Stomach (tissue), 9 donors: Measurements from ENCODE around the gene VPS36. TPM values are rescaled to one million over a fixed set of nuclear protein-coding genes. Genes with fewer than 3 reads are reported as not detected.
"Not testable (repeated sequence)": the region's sequence is repeated elsewhere in the genome, so short reads cannot be mapped to it uniquely, and the experiment has no call there.

ENCODE experiments used
- DNase-seq, 2 donors: peaks; one replicate each; pipeline versions ENCODE4 v3.0.0 to v3.0.0-alpha.2; 2013 to 2019
- H3K27ac ChIP-seq, 5 donors: fragments of 200-600 bp in 4 of 5; sonication (generic) in 4 of 5; one replicate each; pipeline ENCODE4 v1.5.1; 2013 to 2019; ENCODE audit warnings: mild to moderate bottlenecking in 1 of 5, moderate library complexity in 1 of 5
- H3K27me3 ChIP-seq, 3 donors: fragments of 200-600 bp; sonication (generic); one replicate each; pipeline ENCODE4 v1.5.1; 2017 to 2019; ENCODE audit warnings: mixed run types in 1 of 3
- H3K36me3 ChIP-seq, 4 donors: fragments of 200-600 bp; sonication (generic); 1 replicate in 3 of 4; 2 replicates in 1 of 4; pipeline ENCODE4 v1.5.1; 2016 to 2019
- H3K4me1 ChIP-seq, 4 donors: fragments of 200-600 bp; sonication (generic); one replicate each; pipeline ENCODE4 v1.5.1; 2016 to 2019
- H3K4me3 ChIP-seq, 4 donors: fragments of 200-600 bp; sonication (generic) in 3 of 4; one replicate each; pipeline ENCODE4 v1.5.1; 2016 to 2019; ENCODE audit warnings: mild to moderate bottlenecking in 1 of 4
- H3K9me3 ChIP-seq, 4 donors: fragments of 200-600 bp; sonication (generic); one replicate each; pipeline ENCODE4 v1.5.1; 2016 to 2019
- EP300 ChIP-seq: sonication (generic); formaldehyde crosslinking; IDR thresholded peaks from one replicate; pipeline ENCODE4 v1.6.1; 2017; ENCODE audit warnings: antibody characterized with exemption
- POLR2A ChIP-seq, 4 donors: fragments of 450-650 bp; IDR thresholded peaks; one replicate each; pipeline ENCODE4 v1.6.1; 2016; ENCODE audit warnings: antibody characterized with exemption in 4 of 4, control low read depth in 2 of 4, mild to moderate bottlenecking in 1 of 4, moderate library complexity in 1 of 4
- POLR2AphosphoS5 ChIP-seq, 3 donors: sonication (generic); formaldehyde crosslinking; IDR thresholded peaks; one replicate each; pipeline ENCODE4 v1.6.1; 2016; ENCODE audit warnings: antibody characterized with exemption in 3 of 3
- WGBS, 5 donors: extraction: QIAGEN DNeasy Blood & Tissue Kit in 3 of 5; methylation state at CpG; one replicate each; pipeline versions ENCODE4 v1.1.5 to v1.1.7; 2013 to 2018; 5-methylcytosine and 5-hydroxymethylcytosine counted together
- intact Hi-C: fragments of 100-400 bp; cut with DNase I; formaldehyde crosslinking; loops from one replicate; pipeline ENCODE4 v1.15.1; 2023; ENCODE audit warnings: low total_unique reads
- polyA plus RNA-seq, 3 donors: library from polyadenylated mRNA; stranded (reverse); fragments of 200-250 nt; gene quantifications; one replicate each; pipeline ENCODE4 v1.2.3, GENCODE V29; 2013
- total RNA-seq, 5 donors: library from RNA; depleted of rRNA; stranded (reverse); fragments of >200 nt; gene quantifications; one replicate each; pipeline versions ENCODE4 v1.1.0 to v1.2.3, GENCODE V29; 2014 to 2016
- TF ChIP-seq, protein P1 (sequence below), 7 experiments: fragments of 450-650 bp in 4 of 7; fragments of 200-600 bp in 3 of 7; sonication (generic) in 3 of 7; IDR thresholded peaks; one replicate each; pipeline ENCODE4 v1.5.1; 2016 to 2019; ENCODE audit warnings: antibody characterized with exemption in 7 of 7, control low read depth in 2 of 7, mild to moderate bottlenecking in 1 of 7
- donor health status: healthy with polysubstance abuse.
- donor health status: Bipolar disorder and iron deficiency.
- donor health status: healthy.

Gene VPS36
- total and polyA plus RNA-seq, 8 donors = 15.8 to 323 (median 38.7) TPM

- Histone ChIP-seq H3K4me3 (no peak overlapping the region), H3K36me3 (peaks cover 12 to 97% (median 85%) of the 10 kb centered on the region in 4 donors), H3K27ac (no peak overlapping the region), H3K27me3 (no peaks in the 10 kb centered on the region), H3K4me1 (no peaks in the 10 kb centered on the region), H3K9me3 (no peaks in the 10 kb centered on the region)
- WGBS, 5 donors = 40 to 97% (median 68%) methylated on average over 1 of the region's 1 CpG
- TF ChIP-seq, protein P1, sequence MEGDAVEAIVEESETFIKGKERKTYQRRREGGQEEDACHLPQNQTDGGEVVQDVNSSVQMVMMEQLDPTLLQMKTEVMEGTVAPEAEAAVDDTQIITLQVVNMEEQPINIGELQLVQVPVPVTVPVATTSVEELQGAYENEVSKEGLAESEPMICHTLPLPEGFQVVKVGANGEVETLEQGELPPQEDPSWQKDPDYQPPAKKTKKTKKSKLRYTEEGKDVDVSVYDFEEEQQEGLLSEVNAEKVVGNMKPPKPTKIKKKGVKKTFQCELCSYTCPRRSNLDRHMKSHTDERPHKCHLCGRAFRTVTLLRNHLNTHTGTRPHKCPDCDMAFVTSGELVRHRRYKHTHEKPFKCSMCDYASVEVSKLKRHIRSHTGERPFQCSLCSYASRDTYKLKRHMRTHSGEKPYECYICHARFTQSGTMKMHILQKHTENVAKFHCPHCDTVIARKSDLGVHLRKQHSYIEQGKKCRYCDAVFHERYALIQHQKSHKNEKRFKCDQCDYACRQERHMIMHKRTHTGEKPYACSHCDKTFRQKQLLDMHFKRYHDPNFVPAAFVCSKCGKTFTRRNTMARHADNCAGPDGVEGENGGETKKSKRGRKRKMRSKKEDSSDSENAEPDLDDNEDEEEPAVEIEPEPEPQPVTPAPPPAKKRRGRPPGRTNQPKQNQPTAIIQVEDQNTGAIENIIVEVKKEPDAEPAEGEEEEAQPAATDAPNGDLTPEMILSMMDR (IDR thresholded peaks at IDR 0.05) = no peak
- TF ChIP-seq EP300 (no peak), POLR2AphosphoS5 (IDR thresholded peaks at IDR 0.05) (no peak), POLR2A (IDR thresholded peaks at IDR 0.05) (no peak)
- intact Hi-C loops = no loop called here
- DNase-seq = no peak
Measured at GRCh38 chr13:52414963-52415362, 35.5 kb downstream of the VPS36 start.

DNA sequence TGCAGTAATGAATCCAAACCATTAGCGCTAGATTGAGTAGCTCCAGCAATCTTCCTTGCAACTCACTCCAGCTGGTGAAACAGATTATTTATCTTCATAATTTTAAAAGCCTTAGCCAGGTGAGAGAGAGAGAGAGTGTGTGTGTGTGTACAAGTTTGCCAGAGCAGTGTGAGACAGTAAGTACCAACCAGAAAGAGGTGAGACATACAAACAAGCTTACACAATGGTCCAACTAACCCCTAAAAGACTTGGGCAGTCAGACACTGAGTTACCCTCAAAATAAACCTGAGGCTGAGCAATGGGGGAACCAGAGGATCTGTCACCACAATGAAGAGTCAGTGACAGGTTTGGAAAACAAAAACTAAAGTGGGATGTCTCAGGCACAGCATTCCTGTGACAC lies 36.4 kb downstream of the VPS36 start:
- Histone ChIP-seq H3K27ac (no peak overlapping the region), H3K9me3 (no peaks in the 10 kb centered on the region), H3K4me1 (no peaks in the 10 kb centered on the region), H3K27me3 (no peaks in the 10 kb centered on the region), H3K36me3 (peaks cover 12 to 96% (median 79%) of the 10 kb centered on the region in 4 donors), H3K4me3 (no peak overlapping the region)
- intact Hi-C loops = no loop called here
- 86 to 96% (median 95%) methylated on average over 1 of the region's 1 CpG for WGBS, 5 donors
- no peak for DNase-seq
- TF ChIP-seq POLR2AphosphoS5 (IDR thresholded peaks at IDR 0.05) (no peak), POLR2A (IDR thresholded peaks at IDR 0.05) (no peak), EP300 (no peak)
- TF ChIP-seq, protein P1 (IDR thresholded peaks at IDR 0.05) = no peak

- 83 to 100% (median 95%) methylated on average over 1 of the region's 1 CpG for WGBS, 5 donors
- no peak overlapping the region for H3K4me3 ChIP-seq
- H3K36me3 ChIP-seq = peaks cover 10 to 76% (median 61%) of the 10 kb centered on the region in 4 donors
- H3K9me3 ChIP-seq = no peaks in the 10 kb centered on the region
- TF ChIP-seq POLR2A (IDR thresholded peaks at IDR 0.05) (no peak), POLR2AphosphoS5 (IDR thresholded peaks at IDR 0.05) (no peak), EP300 (no peak)
- TF ChIP-seq, protein P1 (IDR thresholded peaks at IDR 0.05) = no peak
- H3K4me1 ChIP-seq = no peaks in the 10 kb centered on the region
- DNase-seq = no peak
- peaks cover 0 to 2% (median 0%) of the 10 kb centered on the region in 3 donors for H3K27me3 ChIP-seq
- intact Hi-C loops = no loop called here
- H3K27ac ChIP-seq = no peak overlapping the region
Measured at GRCh38 chr13:52412128-52412527, 38.3 kb downstream of the VPS36 start.

DNA sequence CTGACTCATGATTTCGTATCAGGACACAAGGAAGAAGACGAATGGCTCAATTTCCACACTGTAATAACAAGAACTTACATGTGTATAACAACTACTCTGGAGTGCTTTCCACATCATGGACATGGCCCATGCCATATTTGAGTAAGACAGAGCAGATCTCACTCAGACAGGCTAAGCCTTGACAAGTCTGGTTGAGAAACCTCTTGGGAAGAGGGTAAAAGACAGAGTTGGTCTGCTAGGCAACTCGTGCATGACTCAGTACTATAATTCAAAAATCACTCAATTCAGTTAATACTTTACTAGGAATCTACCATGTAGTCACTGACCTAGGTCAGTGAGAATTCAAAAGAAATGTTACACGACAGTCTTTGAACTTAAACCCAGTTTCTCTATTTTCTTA lies 38.8 kb downstream of the VPS36 start:
- Histone ChIP-seq H3K9me3 (no peaks in the 10 kb centered on the region), H3K4me1 (peaks cover 0 to 3% (median 0%) of the 10 kb centered on the region in 4 donors), H3K4me3 (no peak overlapping the region), H3K36me3 (peaks cover 5 to 71% (median 56%) of the 10 kb centered on the region in 4 donors), H3K27ac (no peak overlapping the region), H3K27me3 (peaks cover 0 to 5% (median 0%) of the 10 kb centered on the region in 3 donors)
- no peak for DNase-seq
- TF ChIP-seq EP300 = no peak
- TF ChIP-seq, protein P1 (IDR thresholded peaks at IDR 0.05) = no peak
- no peak for TF ChIP-seq POLR2A (IDR thresholded peaks at IDR 0.05)
- no peak for TF ChIP-seq POLR2AphosphoS5 (IDR thresholded peaks at IDR 0.05)
- WGBS, 5 donors = 80 to 87% (median 82%) methylated on average over 4 of the region's 4 CpGs
- intact Hi-C loops = no loop called here

- Histone ChIP-seq H3K4me1 (peaks cover 0 to 23% (median 16%) of the 10 kb centered on the region in 4 donors), H3K36me3 (peaks cover 0 to 37% (median 25%) of the 10 kb centered on the region in 4 donors), H3K27me3 (peaks cover 0 to 33% (median 15%) of the 10 kb centered on the region in 3 donors)
- WGBS, 5 donors = 96 to 98% (median 96%) methylated on average over 14 to 33 of the region's 33 CpGs
- DNase-seq, H3K27ac ChIP-seq, H3K4me3 ChIP-seq, H3K9me3 ChIP-seq, intact Hi-C loops: not testable (repeated sequence)
Measured at GRCh38 chr13:52408071-52408658, 42.3 kb downstream of the VPS36 start.

GRCh38 chr13:52407436-52407835 lies 43.0 kb downstream of the VPS36 start:
- DNase-seq, H3K4me3 ChIP-seq, H3K27ac ChIP-seq, H3K9me3 ChIP-seq, intact Hi-C loops: not testable (repeated sequence)
- Histone ChIP-seq H3K27me3 (peaks cover 0 to 36% (median 15%) of the 10 kb centered on the region in 3 donors), H3K36me3 (peaks cover 0 to 30% (median 18%) of the 10 kb centered on the region in 4 donors), H3K4me1 (peaks cover 0 to 23% (median 16%) of the 10 kb centered on the region in 4 donors)
- 93 to 96% (median 95%) methylated on average over 12 of the region's 12 CpGs for WGBS, 5 donors
